IMR-90 (cell line): ENCODE measurements around the gene PRKG2. TPM values are rescaled to one million over a fixed set of nuclear protein-coding genes. Genes with fewer than 3 reads are reported as not detected.

ENCODE experiments used
- ATAC-seq: fragments of 200-7000 bp; cut with Tn5 transposase; 2 replicates; pipeline ENCODE4 v1.9.1; 2020; ENCODE audit warnings: low read depth, mild to moderate bottlenecking, moderate library complexity
- BruUV-seq: library from RNA; stranded (reverse); fragments of 400-500 nt; replicated peaks from 2 replicates; lab custom pipeline; 2021; lab: Mats Ljungman, UMichigan
- CTCF ChIA-PET: fragments of 300-600 bp; formaldehyde crosslinking; extraction: SDS; loops from one replicate; lab custom pipeline; 2021; ENCODE audit warnings: antibody characterized with exemption; lab: Yijun Ruan, JAX
- POLR2A ChIA-PET: fragments of 300-600 bp; sonication (Branson Sonifier 250); formaldehyde crosslinking; loops from one replicate; lab custom pipeline; 2022; ENCODE audit warnings: antibody characterized with exemption; ENCODE audit not compliant: unreplicated experiment; lab: Charles Lee
- DNase-seq: peaks from one replicate; pipeline ENCODE4 v3.0.0; 2013
- H2AFZ ChIP-seq: replicated peaks from 2 replicates; pipeline ENCODE3; 2013; ENCODE audit warnings: low read length, mild to moderate bottlenecking; ENCODE audit not compliant: poor library complexity
- H2AK5ac ChIP-seq: 2 replicates; pipeline ENCODE4 v1.6.1; 2013; ENCODE audit warnings: low read depth, low read length, inconsistent platforms
- H2AK9ac ChIP-seq: replicated peaks from 2 replicates; pipeline ENCODE3; 2013; ENCODE audit warnings: mild to moderate bottlenecking, low read depth, low read length, moderate library complexity; ENCODE audit not compliant: poor library complexity
- H2BK120ac ChIP-seq: 2 replicates; pipeline ENCODE4 v1.6.1; 2013; ENCODE audit warnings: low read depth, low read length, inconsistent platforms
- H2BK15ac ChIP-seq: 3 replicates; pipeline ENCODE4 v1.6.1; 2013; ENCODE audit warnings: low read depth, low read length, inconsistent platforms
- H2BK20ac ChIP-seq: 2 replicates; pipeline ENCODE4 v1.6.1; 2013; ENCODE audit warnings: low read depth, mild to moderate bottlenecking, inconsistent platforms, low read length, moderate library complexity
- H2BK5ac ChIP-seq: 2 replicates; pipeline ENCODE4 v1.6.1; 2013; ENCODE audit warnings: mild to moderate bottlenecking, low read depth, low read length, inconsistent platforms; ENCODE audit not compliant: poor library complexity, severe bottlenecking
- H3K14ac ChIP-seq: replicated peaks from 2 replicates; pipeline ENCODE4 v1.6.1; 2013; ENCODE audit warnings: low read depth, low read length, inconsistent platforms
- H3K18ac ChIP-seq: 2 replicates; pipeline ENCODE4 v1.6.1; 2013; ENCODE audit warnings: low read depth, low read length, control low read depth
- H3K23ac ChIP-seq: 2 replicates; pipeline ENCODE4 v1.6.1; 2013; ENCODE audit warnings: low read depth, low read length, inconsistent platforms
- H3K27ac ChIP-seq: 2 replicates; pipeline ENCODE4 v1.5.1; 2013; ENCODE audit warnings: mild to moderate bottlenecking, control low read depth, low read length; ENCODE audit not compliant: insufficient read depth
- H3K27me3 ChIP-seq: 2 replicates; pipeline ENCODE4 v1.6.1; 2013; ENCODE audit warnings: low read length; ENCODE audit not compliant: control insufficient read depth, insufficient read depth
- H3K36me3 ChIP-seq: 2 replicates; pipeline ENCODE4 v1.6.1; 2013; ENCODE audit warnings: low read length, mixed read lengths; ENCODE audit not compliant: control insufficient read depth, insufficient read depth
- H3K4ac ChIP-seq: 2 replicates; pipeline ENCODE4 v1.6.1; 2013; ENCODE audit warnings: low read depth, low read length, inconsistent platforms
- H3K4me1 ChIP-seq: 2 replicates; pipeline ENCODE4 v1.6.1; 2013; ENCODE audit warnings: low read length, mixed read lengths; ENCODE audit not compliant: control insufficient read depth, insufficient read depth
- H3K4me2 ChIP-seq: 2 replicates; pipeline ENCODE4 v1.6.1; 2013; ENCODE audit warnings: low read depth, mild to moderate bottlenecking, control low read depth, low read length, moderate library complexity
- H3K4me3 ChIP-seq: 2 replicates; pipeline ENCODE4 v1.5.1; 2013; ENCODE audit warnings: low read depth, mild to moderate bottlenecking, control low read depth, low read length, moderate library complexity; ENCODE audit not compliant: insufficient read depth
- H3K56ac ChIP-seq: 2 replicates; pipeline ENCODE4 v1.6.1; 2013; ENCODE audit warnings: low read length, inconsistent platforms; ENCODE audit not compliant: insufficient read depth; ENCODE audit errors: extremely low read depth
- H3K79me1 ChIP-seq, 2 experiments: 2 replicates each; pipeline ENCODE4 v1.6.1; 2013; ENCODE audit warnings: low read length in 2 of 2, inconsistent platforms in 1 of 2, low read depth in 1 of 2
- H3K9ac ChIP-seq: 2 replicates; pipeline ENCODE4 v1.6.1; 2013; ENCODE audit warnings: low read depth, low read length, control low read depth
- H3K9me1 ChIP-seq: 2 replicates; pipeline ENCODE4 v1.6.1; 2013; ENCODE audit warnings: low read length, inconsistent platforms; ENCODE audit not compliant: insufficient read depth
- H3K9me3 ChIP-seq: 2 replicates; pipeline ENCODE4 v1.6.1; 2013; ENCODE audit warnings: low read length; ENCODE audit not compliant: control insufficient read depth, insufficient read depth
- H4K20me1 ChIP-seq: 2 replicates; pipeline ENCODE4 v1.6.1; 2013; ENCODE audit warnings: low read length, inconsistent platforms; ENCODE audit not compliant: insufficient read depth
- H4K5ac ChIP-seq: 2 replicates; pipeline ENCODE4 v1.6.1; 2013; ENCODE audit warnings: mild to moderate bottlenecking, low read depth, low read length, control low read depth
- H4K8ac ChIP-seq, 2 experiments: 2 replicates each; pipeline ENCODE4 v1.6.1; 2013; ENCODE audit warnings: low read depth in 2 of 2, low read length in 2 of 2, control low read depth in 1 of 2, inconsistent platforms in 1 of 2
- H4K91ac ChIP-seq: 2 replicates; pipeline ENCODE4 v1.6.1; 2013; ENCODE audit warnings: low read depth, low read length, inconsistent platforms; ENCODE audit not compliant: insufficient read depth
- BHLHE40 ChIP-seq: fragments of 150-350 bp; IDR thresholded peaks from 2 replicates; pipeline ENCODE4 v1.6.1; 2016; ENCODE audit warnings: mild to moderate bottlenecking, low read depth, low read length
- CEBPB ChIP-seq: IDR thresholded peaks from 2 replicates; pipeline ENCODE4 v1.6.1; 2012; ENCODE audit warnings: low read depth, low read length, improper control_type of control experiment
- MAFK ChIP-seq: IDR thresholded peaks from 2 replicates; pipeline ENCODE4 v1.6.1; 2012; ENCODE audit warnings: low read depth, low read length, improper control_type of control experiment
- MXI1 ChIP-seq: IDR thresholded peaks from 2 replicates; pipeline ENCODE4 v1.6.1; 2012; ENCODE audit warnings: low read depth, mild to moderate bottlenecking, low read length, moderate library complexity, borderline replicate concordance
- NFE2L2 ChIP-seq: fragments of 150-350 bp; IDR thresholded peaks from 2 replicates; pipeline ENCODE4 v1.6.1; 2016; ENCODE audit warnings: low read depth, mild to moderate bottlenecking, low read length
- RCOR1 ChIP-seq: IDR thresholded peaks from 2 replicates; pipeline ENCODE4 v1.6.1; 2012; ENCODE audit warnings: mild to moderate bottlenecking, low read length, improper control_type of control experiment; ENCODE audit not compliant: insufficient replicate concordance
- WGBS, 2 experiments: methylation state at CpG; one replicate each; pipeline versions ENCODE4 v1.1.5 to v1.1.7; 2013; ENCODE audit warnings: missing lambda C conversion rate in 2 of 2; ENCODE audit not compliant: insufficient read length in 1 of 2; ENCODE audit errors: extremely low coverage in 2 of 2; 5-methylcytosine and 5-hydroxymethylcytosine counted together
- dilution Hi-C: fragments of 300-500 bp; cut with HindIII; formaldehyde crosslinking; loops from one replicate; pipeline ENCODE4 v1.14.3; 2018; ENCODE audit warnings: low sequenced_read_pairs; ENCODE audit not compliant: unreplicated experiment
- in situ Hi-C: fragments of 300-500 bp; cut with MboI; formaldehyde crosslinking; loops from 3 replicates; pipeline ENCODE4 v1.14.3; 2019; ENCODE audit warnings: low sequenced_read_pairs, inconsistent platforms, mixed read lengths
- intact Hi-C: fragments of 100-400 bp; cut with micrococcal nuclease; formaldehyde crosslinking; loops from 2 replicates; pipeline ENCODE4 v1.10.0; 2022
- polyA plus RNA-seq, 3 experiments: library from polyadenylated mRNA; depleted of rRNA; stranded (reverse); fragments of >200 nt; gene quantifications; 2 replicates each; pipeline ENCODE4 v1.2.3, GENCODE V29; 2012; ENCODE audit warnings: low replicate concordance in 1 of 3
- total RNA-seq: library from RNA; depleted of rRNA; stranded (reverse); fragments of >200 nt; gene quantifications from 2 replicates; pipeline ENCODE4 v1.2.3, GENCODE V29; 2012
- TF ChIP-seq, protein P1 (sequence below): fragments of 150-350 bp; IDR thresholded peaks from 2 replicates; pipeline ENCODE4 v1.6.1; 2016; ENCODE audit warnings: low read depth, mild to moderate bottlenecking, low read length, moderate library complexity, borderline replicate concordance

Gene PRKG2
- total and polyA plus RNA-seq, 2 of the 4 experiments (the other 2 are of a cell fraction): 0.44 to 2.0 TPM

DNA sequence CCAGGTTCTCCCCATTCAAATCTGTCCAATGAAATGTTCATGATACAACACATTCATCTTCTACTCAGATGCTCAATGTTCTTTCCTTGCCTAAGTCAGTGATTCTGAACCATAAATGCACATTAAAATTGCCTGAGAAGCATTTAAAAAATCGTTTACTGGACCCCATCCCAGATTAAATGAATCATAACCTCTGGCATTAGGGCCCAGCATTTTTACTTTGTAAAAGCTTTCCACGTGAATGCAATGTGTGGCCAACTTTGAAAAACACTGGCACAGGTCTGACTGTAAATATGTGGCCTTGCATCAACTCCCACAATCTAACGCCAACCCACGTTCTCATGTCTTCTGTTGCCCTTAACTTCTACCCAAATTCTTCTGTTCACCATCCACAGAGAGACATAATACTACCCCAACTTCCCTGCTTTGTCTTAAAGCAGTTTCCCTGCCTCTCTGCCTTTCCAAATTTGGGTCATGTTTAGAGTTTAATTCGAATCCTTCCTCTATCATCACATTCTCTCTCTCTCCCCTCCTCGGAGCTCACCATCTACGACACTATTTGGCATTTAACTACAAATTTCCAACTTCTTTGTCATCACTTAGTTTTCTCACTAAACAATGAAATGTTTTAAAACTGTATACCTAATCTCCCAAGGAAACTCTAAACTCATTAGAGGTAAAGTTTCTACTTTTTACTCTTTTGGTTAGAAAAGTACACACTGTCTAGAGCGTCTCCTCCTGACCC lies 78.7 kb downstream of the PRKG2 start:
- DNase-seq: peak; percentile 95
- peak overlapping the region; percentile 62; the same call in 1 of the 2 replicates for H4K5ac ChIP-seq
- H3K9ac ChIP-seq: peak overlapping the region; percentile 38; the same call in 1 of the 2 replicates
- H3K27me3 ChIP-seq: no peaks in the 10 kb centered on the region
- H3K56ac ChIP-seq: peak overlapping the region; percentile 82
- H3K79me1 ChIP-seq: no peaks in the 10 kb centered on the region
- no TSS peak for BruUV-seq
- no peaks in the 10 kb centered on the region for H4K20me1 ChIP-seq
- peak overlapping the region; percentile 91 for H3K23ac ChIP-seq
- peak overlapping the region; percentile 90 for H3K27ac ChIP-seq
- peak overlapping the region; percentile 86 for H3K18ac ChIP-seq
- 0% methylated on average over 1 of the region's 8 CpGs; no CpG with 5 or more reads in 1 of the 2 experiments for WGBS, 2 experiments
- H3K4me1 ChIP-seq: peaks cover 15% of the 10 kb centered on the region
- H2BK5ac ChIP-seq: peak overlapping the region; percentile 100
- in situ Hi-C loops: no loop called here
- peak; percentile 74 for ATAC-seq
- H3K36me3 ChIP-seq: peaks cover 3% of the 10 kb centered on the region
- peak overlapping the region; percentile 92 for H2AK5ac ChIP-seq
- peak overlapping the region; percentile 80 to 97 for H4K8ac ChIP-seq
- H2AK9ac ChIP-seq: peak overlapping the region; percentile 33
- peak; percentile 53 for TF ChIP-seq MAFK
- peak; percentile 81 for TF ChIP-seq BHLHE40
- TF ChIP-seq NFE2L2: no peak
- TF ChIP-seq MXI1: peak; percentile 69; the same call in 1 of the 2 replicates
- TF ChIP-seq, protein P1, sequence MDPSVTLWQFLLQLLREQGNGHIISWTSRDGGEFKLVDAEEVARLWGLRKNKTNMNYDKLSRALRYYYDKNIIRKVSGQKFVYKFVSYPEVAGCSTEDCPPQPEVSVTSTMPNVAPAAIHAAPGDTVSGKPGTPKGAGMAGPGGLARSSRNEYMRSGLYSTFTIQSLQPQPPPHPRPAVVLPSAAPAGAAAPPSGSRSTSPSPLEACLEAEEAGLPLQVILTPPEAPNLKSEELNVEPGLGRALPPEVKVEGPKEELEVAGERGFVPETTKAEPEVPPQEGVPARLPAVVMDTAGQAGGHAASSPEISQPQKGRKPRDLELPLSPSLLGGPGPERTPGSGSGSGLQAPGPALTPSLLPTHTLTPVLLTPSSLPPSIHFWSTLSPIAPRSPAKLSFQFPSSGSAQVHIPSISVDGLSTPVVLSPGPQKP: no peak
- TF ChIP-seq RCOR1: no peak
- peak; percentile 62 for TF ChIP-seq CEBPB
- H2BK120ac ChIP-seq: peak overlapping the region; percentile 100
- H3K4me2 ChIP-seq: peak overlapping the region; percentile 70
- peak overlapping the region; percentile 99 for H2BK20ac ChIP-seq
- peak overlapping the region; percentile 94 for H4K91ac ChIP-seq
- H3K4me3 ChIP-seq: no peak overlapping the region
- H2AFZ ChIP-seq: peak overlapping the region; percentile 87
- dilution Hi-C loops: no loop called here
- intact Hi-C loops: loop anchor here (5.0 kb wide), 1 partner anchor 121 kb away; no protein-coding TSS in a partner anchor
- ChIA-PET POLR2A (no interaction called here), CTCF (no interaction called here)
- H3K9me3 ChIP-seq: no peaks in the 10 kb centered on the region
- no peaks in the 10 kb centered on the region for H3K9me1 ChIP-seq
- H2BK15ac ChIP-seq: peak overlapping the region; percentile 91
- H3K4ac ChIP-seq: peak overlapping the region; percentile 85
- H3K14ac ChIP-seq: peak overlapping the region; percentile 93
